ENCODE measurements around the gene PRKAB1. TPM values are rescaled to one million over a fixed set of nuclear protein-coding genes. Genes with fewer than 3 reads are reported as not detected.

PRKAB1 gene
- total and polyA plus RNA-seq, 7 donors, result 9.0 to 16.7 (median 11.9) TPM

GRCh38 chr12:119665164-119665929 is 2.6 kb upstream of the PRKAB1 start:
- H3K27ac ChIP-seq, result no peak overlapping the region
- H3K9me3 ChIP-seq, result no peaks in the 10 kb centered on the region
- H3K27me3 ChIP-seq (ENCODE audit: insufficient read depth in 3 of 3, low read length in 2 of 3), result no peaks in the 10 kb centered on the region
- WGBS, 3 donors, result 83 to 89% (median 87%) methylated on average over 4 of the region's 4 CpGs
- no peak for TF ChIP-seq CTCF (IDR thresholded peaks at IDR 0.05)
- no peak overlapping the region for H3K4me3 ChIP-seq
- intact Hi-C loops (cut with DNase I), result loop anchor here (5.0 to 10.0 kb wide), 4 partner anchors 73 to 223 kb away; partner anchors contain the start of gene TMEM233 (in 1 of the 2)
- peaks cover 17% of the 10 kb centered on the region for H3K4me1 ChIP-seq
- peaks cover 0 to 8% of the 10 kb centered on the region in 2 donors for H3K36me3 ChIP-seq (ENCODE audit: insufficient read depth in 1 of 2, low read depth in 1 of 2)
- ATAC-seq, result no peak
- DNase-seq, result no peak

GRCh38 chr12:119666226-119666795 is 1.6 kb upstream of the PRKAB1 start:
- H3K36me3 ChIP-seq (ENCODE audit: insufficient read depth in 1 of 2, low read depth in 1 of 2), result peaks cover 0 to 17% of the 10 kb centered on the region in 2 donors
- H3K27ac ChIP-seq, result no peak overlapping the region
- H3K9me3 ChIP-seq, result no peaks in the 10 kb centered on the region
- peaks cover 19% of the 10 kb centered on the region for H3K4me1 ChIP-seq
- no peak for TF ChIP-seq CTCF (IDR thresholded peaks at IDR 0.05)
- intact Hi-C loops (cut with DNase I), result loop anchor here (5.0 to 10.0 kb wide), 4 partner anchors 74 to 224 kb away; partner anchors contain the start of gene TMEM233 (in 1 of the 2)
- H3K27me3 ChIP-seq (ENCODE audit: insufficient read depth in 3 of 3, low read length in 2 of 3), result no peaks in the 10 kb centered on the region
- DNase-seq (no peak), ATAC-seq (no peak)
- H3K4me3 ChIP-seq, result no peak overlapping the region
- WGBS, 3 donors, result 74 to 81% (median 79%) methylated on average over 2 of the region's 2 CpGs

- Histone ChIP-seq H3K36me3 (ENCODE audit: insufficient read depth in 1 of 2, low read depth in 1 of 2) (peaks cover under 1 to 24% of the 10 kb centered on the region in 2 donors), H3K9me3 (no peaks in the 10 kb centered on the region), H3K4me3 (peak overlapping the region; percentile 94), H3K27me3 (ENCODE audit: insufficient read depth in 3 of 3, low read length in 2 of 3) (no peaks in the 10 kb centered on the region), H3K4me1 (peaks cover 19% of the 10 kb centered on the region), H3K27ac (peak overlapping the region; percentile 96)
- WGBS, 3 donors, result 12 to 16% (median 14%) methylated on average over 9 of the region's 9 CpGs
- no peak for TF ChIP-seq CTCF (IDR thresholded peaks at IDR 0.05)
- peak in 1 of 4 donors; percentile 6 for ATAC-seq
- intact Hi-C loops (cut with DNase I), result loop anchor here (5.0 to 10.0 kb wide), 4 partner anchors 75 to 225 kb away; partner anchors contain the start of gene TMEM233 (in 1 of the 2)
- no peak for DNase-seq
Measured at GRCh38 chr12:119666900-119667576, 895 bp upstream of the PRKAB1 start.

- H3K4me1 ChIP-seq, result peaks cover 22% of the 10 kb centered on the region
- intact Hi-C loops (cut with DNase I), result loop anchor here (5.0 to 10.0 kb wide), 4 partner anchors 76 to 226 kb away; partner anchors contain the start of gene TMEM233 (in 1 of the 2)
Measured at GRCh38 chr12:119668324-119668841, 450 bp downstream of the PRKAB1 start.

More at GRCh38 chr12:119668324-119668841, 450 bp downstream of the PRKAB1 start:
- Histone ChIP-seq H3K36me3 (ENCODE audit: insufficient read depth in 1 of 2, low read depth in 1 of 2) (peaks cover 10 to 38% of the 10 kb centered on the region in 2 donors), H3K9me3 (no peaks in the 10 kb centered on the region), H3K27ac (peak overlapping the region; percentile 96), H3K4me3 (peak overlapping the region; percentile 94), H3K27me3 (ENCODE audit: insufficient read depth in 3 of 3, low read length in 2 of 3) (no peaks in the 10 kb centered on the region)
- ATAC-seq (no peak), DNase-seq (no peak)
- TF ChIP-seq CTCF (IDR thresholded peaks at IDR 0.05), result no peak
- 4 to 5% (median 5%) methylated on average over 14 of the region's 14 CpGs for WGBS, 3 donors

Measured in psoas muscle (tissue), 8 donors.